OCI-LY3 (cell line): Measurements from ENCODE around the gene SLC25A48.

ENCODE experiments used
- EZH2phosphoT487 ChIP-seq: fragments of 200-600 bp; shearing (Covaris generic); IDR thresholded peaks from 2 replicates; pipeline ENCODE4 v1.6.1; 2018; ENCODE audit warnings: antibody characterized with exemption, mixed run types, low read depth
- TF ChIP-seq, protein P1 (sequence below): fragments of 200-600, 300-600 bp; sonication (generic); IDR thresholded peaks from 2 replicates; pipeline ENCODE4 v1.5.1; 2014; ENCODE audit warnings: antibody characterized with exemption, low read length, low read depth

DNA sequence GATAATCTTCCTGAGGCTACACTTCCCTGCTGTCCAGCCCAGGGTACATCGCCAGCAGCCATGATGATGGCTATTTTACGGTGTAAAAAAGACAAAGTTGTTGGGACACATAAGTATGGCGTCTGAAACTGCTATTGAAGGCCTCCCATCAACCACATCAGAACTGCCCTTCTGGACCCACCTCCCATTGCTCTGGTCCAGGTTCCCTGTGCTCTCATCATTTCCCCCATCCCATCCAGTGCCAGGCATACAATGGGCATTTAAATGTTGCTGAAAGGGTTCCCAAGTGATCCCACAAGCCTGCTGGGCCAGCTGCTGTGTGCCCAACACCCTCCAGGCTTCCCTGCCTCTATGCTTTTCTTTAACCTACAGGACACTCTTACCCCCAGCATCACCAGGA lies 50.6 kb downstream of the SLC25A48 start:
- TF ChIP-seq, protein P1, sequence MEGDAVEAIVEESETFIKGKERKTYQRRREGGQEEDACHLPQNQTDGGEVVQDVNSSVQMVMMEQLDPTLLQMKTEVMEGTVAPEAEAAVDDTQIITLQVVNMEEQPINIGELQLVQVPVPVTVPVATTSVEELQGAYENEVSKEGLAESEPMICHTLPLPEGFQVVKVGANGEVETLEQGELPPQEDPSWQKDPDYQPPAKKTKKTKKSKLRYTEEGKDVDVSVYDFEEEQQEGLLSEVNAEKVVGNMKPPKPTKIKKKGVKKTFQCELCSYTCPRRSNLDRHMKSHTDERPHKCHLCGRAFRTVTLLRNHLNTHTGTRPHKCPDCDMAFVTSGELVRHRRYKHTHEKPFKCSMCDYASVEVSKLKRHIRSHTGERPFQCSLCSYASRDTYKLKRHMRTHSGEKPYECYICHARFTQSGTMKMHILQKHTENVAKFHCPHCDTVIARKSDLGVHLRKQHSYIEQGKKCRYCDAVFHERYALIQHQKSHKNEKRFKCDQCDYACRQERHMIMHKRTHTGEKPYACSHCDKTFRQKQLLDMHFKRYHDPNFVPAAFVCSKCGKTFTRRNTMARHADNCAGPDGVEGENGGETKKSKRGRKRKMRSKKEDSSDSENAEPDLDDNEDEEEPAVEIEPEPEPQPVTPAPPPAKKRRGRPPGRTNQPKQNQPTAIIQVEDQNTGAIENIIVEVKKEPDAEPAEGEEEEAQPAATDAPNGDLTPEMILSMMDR: no peak
- TF ChIP-seq EZH2phosphoT487: no peak
